DND-41 (cell line): ENCODE data around the gene MSANTD2.
"Not testable (repeated sequence)": the region's sequence is repeated elsewhere in the genome, so short reads cannot be mapped to it uniquely, and the experiment has no call there.

Experiments used
- ATAC-seq: fragments of 200-7000 bp; cut with Tn5 transposase; 3 replicates; pipeline ENCODE4 v1.9.1; 2021; ENCODE audit warnings: low read depth; ENCODE audit not compliant: insufficient read depth
- DNase-seq: peaks from one replicate; pipeline ENCODE4 v3.0.0-alpha.2; 2020
- H2AFZ ChIP-seq: 2 replicates; pipeline ENCODE4 v1.6.0; 2012; ENCODE audit warnings: low read depth, low read length
- H3K27ac ChIP-seq: 2 replicates; pipeline ENCODE4 v1.5.1; 2012; ENCODE audit warnings: low read length, inconsistent platforms
- H3K27me3 ChIP-seq: fragments of 200-600 bp; sonication (generic); 2 replicates; pipeline ENCODE4 v1.6.0; 2012; ENCODE audit warnings: low read length, mild to moderate bottlenecking, inconsistent platforms; ENCODE audit not compliant: insufficient read depth, poor library complexity
- H3K36me3 ChIP-seq: 2 replicates; pipeline ENCODE4 v1.5.1; 2012; ENCODE audit warnings: low read length, inconsistent platforms; ENCODE audit not compliant: insufficient read depth
- H3K4me1 ChIP-seq: 2 replicates; pipeline ENCODE4 v1.5.1; 2012; ENCODE audit warnings: mild to moderate bottlenecking, low read length; ENCODE audit not compliant: insufficient read depth
- H3K4me2 ChIP-seq: 2 replicates; pipeline ENCODE4 v1.6.0; 2012; ENCODE audit warnings: mild to moderate bottlenecking, moderate library complexity, low read length, inconsistent platforms; ENCODE audit not compliant: insufficient read depth
- H3K4me3 ChIP-seq, 2 experiments: fragments of 200-600 bp in 1 of 2; shearing (Covaris generic) in 1 of 2; 2 replicates each; pipeline ENCODE4 v1.5.1; 2012 to 2016; ENCODE audit warnings: inconsistent platforms in 2 of 2, low read length in 2 of 2, mild to moderate bottlenecking in 2 of 2, low read depth in 1 of 2, moderate library complexity in 1 of 2
- H3K79me2 ChIP-seq: 2 replicates; pipeline ENCODE4 v1.6.0; 2012; ENCODE audit warnings: low read length, inconsistent platforms; ENCODE audit not compliant: insufficient read depth
- H3K9ac ChIP-seq: 2 replicates; pipeline ENCODE4 v1.6.0; 2012; ENCODE audit warnings: low read depth, mild to moderate bottlenecking, inconsistent platforms, low read length, moderate library complexity
- H3K9me3 ChIP-seq: 2 replicates; pipeline ENCODE4 v1.5.1; 2012; ENCODE audit warnings: low read length, moderate library complexity, mild to moderate bottlenecking, inconsistent platforms; ENCODE audit not compliant: insufficient read depth, severe bottlenecking
- H4K20me1 ChIP-seq: 2 replicates; pipeline ENCODE4 v1.6.0; 2012; ENCODE audit warnings: low read length; ENCODE audit not compliant: insufficient read depth
- EZH2 ChIP-seq: IDR thresholded peaks from 3 replicates; pipeline ENCODE4 v1.6.1; 2012; ENCODE audit warnings: borderline replicate concordance, low read depth, mild to moderate bottlenecking, moderate library complexity, low read length, inconsistent platforms; ENCODE audit not compliant: severe bottlenecking
- TF ChIP-seq, protein P1 (sequence below): IDR thresholded peaks from 2 replicates; pipeline ENCODE4 v1.5.1; 2012; ENCODE audit warnings: borderline replicate concordance, low read length, moderate library complexity, mild to moderate bottlenecking; ENCODE audit not compliant: poor library complexity, severe bottlenecking; ENCODE audit errors: extremely low read depth

MSANTD2 gene

GRCh38 chr11:124776865-124777645 lies 23.2 kb downstream of the MSANTD2 start:
- no peak overlapping the region for H2AFZ ChIP-seq

GRCh38 chr11:124770959-124771358 lies 29.2 kb downstream of the MSANTD2 start:
- not testable (repeated sequence) for DNase-seq, H3K27ac ChIP-seq, H4K20me1 ChIP-seq, H3K4me3 ChIP-seq, H3K9ac ChIP-seq, ATAC-seq, H3K9me3 ChIP-seq, H3K27me3 ChIP-seq, H3K4me2 ChIP-seq, H3K79me2 ChIP-seq, H3K4me1 ChIP-seq, H2AFZ ChIP-seq
- H3K36me3 ChIP-seq: peaks cover 23% of the 10 kb centered on the region; the same call in 1 of the 2 replicates

More at GRCh38 chr11:124776865-124777645, 23.2 kb downstream of the MSANTD2 start:
- no peak overlapping the region for H3K4me2 ChIP-seq
- no peaks in the 10 kb centered on the region for H3K4me1 ChIP-seq
- H4K20me1 ChIP-seq: no peaks in the 10 kb centered on the region
- DNase-seq (no peak), ATAC-seq (no peak)
- no peak overlapping the region for H3K4me3 ChIP-seq
- H3K79me2 ChIP-seq: no peaks in the 10 kb centered on the region
- H3K27ac ChIP-seq: no peak overlapping the region
- H3K9me3 ChIP-seq: no peaks in the 10 kb centered on the region
- no peak overlapping the region for H3K9ac ChIP-seq
- no peaks in the 10 kb centered on the region for H3K27me3 ChIP-seq
- H3K36me3 ChIP-seq: no peaks in the 10 kb centered on the region; the same call in 1 of the 2 replicates
- no peak for TF ChIP-seq EZH2
- TF ChIP-seq, protein P1, sequence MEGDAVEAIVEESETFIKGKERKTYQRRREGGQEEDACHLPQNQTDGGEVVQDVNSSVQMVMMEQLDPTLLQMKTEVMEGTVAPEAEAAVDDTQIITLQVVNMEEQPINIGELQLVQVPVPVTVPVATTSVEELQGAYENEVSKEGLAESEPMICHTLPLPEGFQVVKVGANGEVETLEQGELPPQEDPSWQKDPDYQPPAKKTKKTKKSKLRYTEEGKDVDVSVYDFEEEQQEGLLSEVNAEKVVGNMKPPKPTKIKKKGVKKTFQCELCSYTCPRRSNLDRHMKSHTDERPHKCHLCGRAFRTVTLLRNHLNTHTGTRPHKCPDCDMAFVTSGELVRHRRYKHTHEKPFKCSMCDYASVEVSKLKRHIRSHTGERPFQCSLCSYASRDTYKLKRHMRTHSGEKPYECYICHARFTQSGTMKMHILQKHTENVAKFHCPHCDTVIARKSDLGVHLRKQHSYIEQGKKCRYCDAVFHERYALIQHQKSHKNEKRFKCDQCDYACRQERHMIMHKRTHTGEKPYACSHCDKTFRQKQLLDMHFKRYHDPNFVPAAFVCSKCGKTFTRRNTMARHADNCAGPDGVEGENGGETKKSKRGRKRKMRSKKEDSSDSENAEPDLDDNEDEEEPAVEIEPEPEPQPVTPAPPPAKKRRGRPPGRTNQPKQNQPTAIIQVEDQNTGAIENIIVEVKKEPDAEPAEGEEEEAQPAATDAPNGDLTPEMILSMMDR: no peak

DNA sequence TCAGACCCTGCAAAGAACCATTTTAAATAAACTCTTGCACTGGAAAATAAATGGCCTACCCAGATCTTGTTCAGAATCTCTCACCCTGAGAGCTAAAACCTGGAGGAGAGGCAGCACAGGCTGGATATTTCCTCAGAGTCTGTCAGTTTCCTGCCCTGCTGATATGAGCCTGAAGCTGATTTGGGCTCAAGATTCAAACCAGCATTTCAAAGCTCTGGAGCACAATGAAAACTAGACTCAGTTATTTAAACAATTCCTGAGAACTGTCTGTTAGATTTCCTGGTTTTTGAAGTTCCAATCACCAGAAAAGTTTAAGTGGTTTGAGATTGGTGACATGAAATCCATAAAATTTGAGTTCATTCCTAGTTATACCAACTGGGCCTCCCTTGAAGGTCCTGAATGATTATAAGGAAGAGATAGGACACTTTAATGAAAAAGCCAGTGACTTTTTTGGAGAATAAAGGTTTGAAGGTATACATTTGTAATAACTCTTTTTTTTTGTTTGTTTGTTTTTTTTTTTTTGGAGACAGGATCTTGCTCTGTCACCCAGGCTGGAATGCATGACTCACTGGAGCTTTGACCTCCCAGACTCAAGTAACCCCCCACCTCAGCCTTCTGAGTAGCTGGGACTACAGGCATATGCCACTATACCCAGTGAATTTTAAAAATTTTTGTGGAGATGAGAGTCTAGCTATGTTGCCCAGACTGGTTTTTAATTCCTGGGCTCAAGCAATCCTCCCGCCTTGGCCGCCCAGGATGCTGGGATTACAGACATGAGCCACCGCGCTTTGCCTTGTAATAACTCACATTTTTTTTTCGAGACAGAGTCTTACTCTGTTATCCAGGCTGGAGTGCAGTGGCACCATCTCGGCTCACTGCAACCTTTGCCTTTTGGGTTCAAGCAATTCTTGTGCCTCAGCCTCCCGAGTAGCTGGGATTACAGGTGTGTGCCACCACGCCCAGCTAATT lies 30.1 kb downstream of the MSANTD2 start:
- DNase-seq (no peak), ATAC-seq (no peak)
- Histone ChIP-seq H3K4me1 (no peaks in the 10 kb centered on the region), H3K4me3 (no peak overlapping the region), H3K9me3 (no peaks in the 10 kb centered on the region), H3K27ac (no peak overlapping the region), H3K27me3 (no peaks in the 10 kb centered on the region), H3K9ac (no peak overlapping the region), H3K4me2 (no peak overlapping the region), H4K20me1 (no peaks in the 10 kb centered on the region), H3K36me3 (peaks cover 23% of the 10 kb centered on the region; the same call in 1 of the 2 replicates), H3K79me2 (no peaks in the 10 kb centered on the region), H2AFZ (no peak overlapping the region)
- no peak for TF ChIP-seq EZH2
- TF ChIP-seq, protein P1: no peak

GRCh38 chr11:124768914-124769313 lies 31.3 kb downstream of the MSANTD2 start:
- H3K36me3 ChIP-seq: peaks cover 28% of the 10 kb centered on the region; the same call in 1 of the 2 replicates
- no peak for TF ChIP-seq EZH2
- TF ChIP-seq, protein P1: no peak
- H3K9me3 ChIP-seq: no peaks in the 10 kb centered on the region
- no peak overlapping the region for H3K27ac ChIP-seq
- no peaks in the 10 kb centered on the region for H3K79me2 ChIP-seq
- no peak overlapping the region for H2AFZ ChIP-seq
- H4K20me1 ChIP-seq: no peaks in the 10 kb centered on the region
- no peaks in the 10 kb centered on the region for H3K4me1 ChIP-seq
- H3K4me2 ChIP-seq: no peak overlapping the region
- H3K9ac ChIP-seq: no peak overlapping the region
- no peak for DNase-seq
- no peak for ATAC-seq
- no peak overlapping the region for H3K4me3 ChIP-seq
- no peaks in the 10 kb centered on the region for H3K27me3 ChIP-seq
